Stimulated activated naive B cell treated with anti-CD40 and anti-IgM and Interleukin-4, amounts not matched to agents 10 μg/mL and 1 μg/mL and 100 μg/mL, for 72 hours (primary cell): ENCODE results near the gene GPR83.
"Not testable (repeated sequence)": the region's sequence is repeated elsewhere in the genome, so short reads cannot be mapped to it uniquely, and the experiment has no call there.

Experiments
- ATAC-seq, 2 donors: fragments of 150-1000 bp; cut with Tn5 transposase; replicated peaks; 2 replicates each; pipeline ENCODE4 v1.10.0; 2021; ENCODE audit warnings: moderate library complexity in 1 of 2
- DNase-seq: peaks from one replicate; pipeline ENCODE4 v3.0.0; 2021
- H3K27ac Mint-ChIP-seq: one replicate; pipeline ENCODE4 v1.8.0; 2022; ENCODE audit warnings: mild to moderate bottlenecking, mixed read lengths
- H3K27me3 Mint-ChIP-seq, 2 donors: one replicate each; pipeline ENCODE4 v1.8.0; 2022; ENCODE audit warnings: mixed read lengths in 2 of 2
- H3K36me3 Mint-ChIP-seq, 2 donors: one replicate each; pipeline ENCODE4 v1.8.0; 2022; ENCODE audit warnings: mixed read lengths in 2 of 2, mild to moderate bottlenecking in 1 of 2
- H3K4me1 Mint-ChIP-seq, 2 donors: one replicate each; pipeline ENCODE4 v1.8.0; 2022; ENCODE audit warnings: mixed read lengths in 2 of 2, mild to moderate bottlenecking in 1 of 2
- H3K4me3 Mint-ChIP-seq, 2 donors: one replicate each; pipeline ENCODE4 v1.8.0; 2022; ENCODE audit warnings: mild to moderate bottlenecking in 2 of 2, mixed read lengths in 2 of 2, moderate library complexity in 1 of 2
- H3K9me3 Mint-ChIP-seq, 2 donors: one replicate each; pipeline ENCODE4 v1.8.0; 2022; ENCODE audit warnings: mixed read lengths in 2 of 2, mild to moderate bottlenecking in 1 of 2

Gene GPR83

GRCh38 chr11:94401773-94402265, 600 bp upstream of the GPR83 start:
- no peaks in the 10 kb centered on the region for H3K36me3 Mint-ChIP-seq
- peaks cover 46 to 51% of the 10 kb centered on the region in 2 donors for H3K27me3 Mint-ChIP-seq
- peaks cover 7 to 10% of the 10 kb centered on the region in 2 donors for H3K4me1 Mint-ChIP-seq
- no peak for ATAC-seq
- H3K9me3 Mint-ChIP-seq: peaks cover 3 to 7% of the 10 kb centered on the region in 2 donors
- no peak overlapping the region for H3K4me3 Mint-ChIP-seq
- peak overlapping the region; percentile 39 for H3K27ac Mint-ChIP-seq
- DNase-seq: no peak

GRCh38 chr11:94400457-94400838, 771 bp downstream of the GPR83 start:
- ATAC-seq (no peak), DNase-seq (no peak)
- Mint-ChIP-seq H3K4me1 (peaks cover 7 to 10% of the 10 kb centered on the region in 2 donors), H3K9me3 (no peaks in the 10 kb centered on the region), H3K27ac (no peak overlapping the region), H3K4me3 (peak overlapping the region; percentile 54 to 66), H3K36me3 (no peaks in the 10 kb centered on the region), H3K27me3 (peaks cover 46 to 51% of the 10 kb centered on the region in 2 donors)

GRCh38 chr11:94400050-94400449, 1.2 kb downstream of the GPR83 start:
- H3K4me3 Mint-ChIP-seq: peak overlapping the region in 1 of 2 donors; percentile 66
- DNase-seq (no peak), ATAC-seq (no peak)
- peaks cover 7 to 10% of the 10 kb centered on the region in 2 donors for H3K4me1 Mint-ChIP-seq
- peaks cover 46 to 51% of the 10 kb centered on the region in 2 donors for H3K27me3 Mint-ChIP-seq
- no peaks in the 10 kb centered on the region for H3K36me3 Mint-ChIP-seq
- no peaks in the 10 kb centered on the region for H3K9me3 Mint-ChIP-seq
- H3K27ac Mint-ChIP-seq: no peak overlapping the region

GRCh38 chr11:94398101-94398500, 3.1 kb downstream of the GPR83 start:
- H3K36me3 Mint-ChIP-seq: no peaks in the 10 kb centered on the region
- H3K27ac Mint-ChIP-seq: no peak overlapping the region
- ATAC-seq (no peak), DNase-seq (no peak)
- H3K27me3 Mint-ChIP-seq: peaks cover 46 to 51% of the 10 kb centered on the region in 2 donors
- peaks cover 7 to 10% of the 10 kb centered on the region in 2 donors for H3K4me1 Mint-ChIP-seq
- no peak overlapping the region for H3K4me3 Mint-ChIP-seq
- H3K9me3 Mint-ChIP-seq: no peaks in the 10 kb centered on the region

- Mint-ChIP-seq H3K36me3 (peaks cover 0 to 4% of the 10 kb centered on the region in 2 donors), H3K27me3 (peaks cover 33 to 39% of the 10 kb centered on the region in 2 donors), H3K4me1 (peaks cover 7 to 10% of the 10 kb centered on the region in 2 donors), H3K9me3 (peaks cover 0 to 4% of the 10 kb centered on the region in 2 donors), H3K4me3 (no peak overlapping the region), H3K27ac (no peak overlapping the region)
- ATAC-seq (no peak), DNase-seq (no peak)
Observed at GRCh38 chr11:94396282-94396681, 4.9 kb downstream of the GPR83 start.

- not testable (repeated sequence) for DNase-seq, H3K27ac Mint-ChIP-seq, H3K4me3 Mint-ChIP-seq, ATAC-seq, H3K27me3 Mint-ChIP-seq, H3K4me1 Mint-ChIP-seq, H3K36me3 Mint-ChIP-seq
- H3K9me3 Mint-ChIP-seq: peaks cover 4 to 15% of the 10 kb centered on the region in 2 donors
Observed at GRCh38 chr11:94391937-94392336, 9.3 kb downstream of the GPR83 start.

- Mint-ChIP-seq H3K27me3 (peaks cover 0 to 10% of the 10 kb centered on the region in 2 donors), H3K4me1 (no peaks in the 10 kb centered on the region), H3K27ac (no peak overlapping the region), H3K9me3 (peaks cover 0 to 2% of the 10 kb centered on the region in 2 donors), H3K4me3 (no peak overlapping the region), H3K36me3 (no peaks in the 10 kb centered on the region)
- ATAC-seq (no peak), DNase-seq (no peak)
Observed at GRCh38 chr11:94379613-94380012, 21.6 kb downstream of the GPR83 start.

GRCh38 chr11:94376841-94377240, 24.4 kb downstream of the GPR83 start:
- Mint-ChIP-seq H3K4me1 (no peaks in the 10 kb centered on the region), H3K27ac (no peak overlapping the region), H3K4me3 (no peak overlapping the region), H3K27me3 (peaks cover 0 to 6% of the 10 kb centered on the region in 2 donors), H3K9me3 (peaks cover 0 to 2% of the 10 kb centered on the region in 2 donors), H3K36me3 (no peaks in the 10 kb centered on the region)
- DNase-seq (no peak), ATAC-seq (no peak)

- peaks cover 0 to 14% of the 10 kb centered on the region in 2 donors for H3K27me3 Mint-ChIP-seq
- not testable (repeated sequence) for H3K27ac Mint-ChIP-seq, H3K36me3 Mint-ChIP-seq, ATAC-seq, H3K9me3 Mint-ChIP-seq, H3K4me1 Mint-ChIP-seq, H3K4me3 Mint-ChIP-seq, DNase-seq
Observed at GRCh38 chr11:94370576-94370975, 30.6 kb downstream of the GPR83 start.

GRCh38 chr11:94350850-94351563, 50.2 kb downstream of the GPR83 start:
- H3K4me3 Mint-ChIP-seq, H3K36me3 Mint-ChIP-seq: not testable (repeated sequence)

GRCh38 chr11:94346311-94346710, 54.9 kb downstream of the GPR83 start:
- not testable (repeated sequence) for ATAC-seq, DNase-seq, H3K36me3 Mint-ChIP-seq, H3K9me3 Mint-ChIP-seq, H3K27me3 Mint-ChIP-seq, H3K27ac Mint-ChIP-seq, H3K4me3 Mint-ChIP-seq, H3K4me1 Mint-ChIP-seq

More at GRCh38 chr11:94350850-94351563, 50.2 kb downstream of the GPR83 start:
- DNase-seq, ATAC-seq, H3K27me3 Mint-ChIP-seq, H3K9me3 Mint-ChIP-seq, H3K27ac Mint-ChIP-seq, H3K4me1 Mint-ChIP-seq: not testable (repeated sequence)

GRCh38 chr11:94343495-94343894, 57.7 kb downstream of the GPR83 start:
- Mint-ChIP-seq H3K27me3 (peaks cover 0 to 5% of the 10 kb centered on the region in 2 donors), H3K4me1 (no peaks in the 10 kb centered on the region), H3K9me3 (peaks cover 0 to 2% of the 10 kb centered on the region in 2 donors), H3K27ac (no peak overlapping the region), H3K4me3 (no peak overlapping the region), H3K36me3 (no peaks in the 10 kb centered on the region)
- no peak for ATAC-seq
- DNase-seq: no peak

- no peak overlapping the region for H3K27ac Mint-ChIP-seq
- no peaks in the 10 kb centered on the region for H3K4me1 Mint-ChIP-seq
- ATAC-seq (no peak), DNase-seq (no peak)
- H3K36me3 Mint-ChIP-seq: no peaks in the 10 kb centered on the region
- H3K4me3 Mint-ChIP-seq: no peak overlapping the region
- H3K9me3 Mint-ChIP-seq: peaks cover 0 to 2% of the 10 kb centered on the region in 2 donors
- H3K27me3 Mint-ChIP-seq: peaks cover under 1 to 5% of the 10 kb centered on the region in 2 donors
Observed at GRCh38 chr11:94342250-94342649, 59.0 kb downstream of the GPR83 start.

GRCh38 chr11:94338651-94339050, 62.6 kb downstream of the GPR83 start:
- ATAC-seq (no peak), DNase-seq (no peak)
- H3K4me3 Mint-ChIP-seq: no peak overlapping the region
- H3K9me3 Mint-ChIP-seq: peaks cover 0 to 2% of the 10 kb centered on the region in 2 donors
- H3K36me3 Mint-ChIP-seq: no peaks in the 10 kb centered on the region
- H3K4me1 Mint-ChIP-seq: no peaks in the 10 kb centered on the region
- no peak overlapping the region for H3K27ac Mint-ChIP-seq
- peaks cover 11 to 13% of the 10 kb centered on the region in 2 donors for H3K27me3 Mint-ChIP-seq

- DNase-seq (no peak), ATAC-seq (no peak)
- Mint-ChIP-seq H3K27ac (no peak overlapping the region), H3K36me3 (no peaks in the 10 kb centered on the region), H3K4me1 (no peaks in the 10 kb centered on the region), H3K4me3 (no peak overlapping the region), H3K9me3 (peaks cover 0 to 2% of the 10 kb centered on the region in 2 donors), H3K27me3 (peaks cover 13 to 16% of the 10 kb centered on the region in 2 donors)
Observed at GRCh38 chr11:94336033-94336432, 65.2 kb downstream of the GPR83 start.
